ENCODE results near the gene ABCA1.

GRCh38 chr9:104766025-104766424 lies 161.9 kb downstream of the ABCA1 start:
- TF ChIP-seq CTCF (IDR thresholded peaks at IDR 0.05 in 2 of 3, conservative IDR thresholded peaks at IDR 0.05 in 1 of 3; ENCODE audit: control insufficient read depth in 2 of 3, extremely low read depth in 1 of 3, insufficient read depth in 1 of 3, low read depth in 3 of 3, low read length in 3 of 3) = no peak
- TF ChIP-seq TCF7 (IDR thresholded peaks at IDR 0.05; ENCODE audit: borderline replicate concordance) = no peak
- TF ChIP-seq MLLT1 (IDR thresholded peaks at IDR 0.05) = no peak
- no peak for TF ChIP-seq RAD21 (IDR thresholded peaks at IDR 0.05; ENCODE audit: insufficient read depth, low read depth, low read length)
- no peak for TF ChIP-seq POLR2A (IDR thresholded peaks at IDR 0.05; ENCODE audit: low read depth, low read length)
- TF ChIP-seq SP1 (IDR thresholded peaks at IDR 0.05; ENCODE audit: low read depth, low read length) = no peak
- TF ChIP-seq KAT2A (conservative IDR thresholded peaks at IDR 0.05; ENCODE audit: control insufficient read depth, low read depth, low read length) = no peak
